GM19238 (cell line): Measurements from ENCODE around the gene FAM20C.

Experiments
- DNase-seq: peaks from one replicate; pipeline ENCODE4 v3.0.0; 2011; ENCODE audit warnings: low spot score; ENCODE audit not compliant: insufficient read length

The FAM20C gene

GRCh38 chr7:208130-208673 lies 15.8 kb downstream of the FAM20C start:
- no peak for DNase-seq

GRCh38 chr7:208816-209215 lies 16.4 kb downstream of the FAM20C start:
- no peak for DNase-seq

GRCh38 chr7:209416-209815 lies 17.0 kb downstream of the FAM20C start:
- DNase-seq: no peak

GRCh38 chr7:209906-210305 lies 17.5 kb downstream of the FAM20C start:
- no peak for DNase-seq

GRCh38 chr7:210401-210925 lies 18.1 kb downstream of the FAM20C start:
- no peak for DNase-seq

GRCh38 chr7:211033-211714 lies 18.8 kb downstream of the FAM20C start:
- no peak for DNase-seq

GRCh38 chr7:211715-212058 lies 19.3 kb downstream of the FAM20C start:
- DNase-seq: no peak

- no peak for DNase-seq
Measured at GRCh38 chr7:212754-213153, 20.4 kb downstream of the FAM20C start.

GRCh38 chr7:213324-213993 lies 21.1 kb downstream of the FAM20C start:
- no peak for DNase-seq

GRCh38 chr7:214410-215212 lies 22.2 kb downstream of the FAM20C start:
- DNase-seq: no peak

- no peak for DNase-seq
Measured at GRCh38 chr7:216360-217300, 24.3 kb downstream of the FAM20C start.

- no peak for DNase-seq
Measured at GRCh38 chr7:217781-218180, 25.4 kb downstream of the FAM20C start.

- no peak for DNase-seq
Measured at GRCh38 chr7:218316-218715, 25.9 kb downstream of the FAM20C start.

- no peak for DNase-seq
Measured at GRCh38 chr7:218896-219580, 26.7 kb downstream of the FAM20C start.

- DNase-seq: no peak
Measured at GRCh38 chr7:219581-220150, 27.3 kb downstream of the FAM20C start.

GRCh38 chr7:220151-220841 lies 27.9 kb downstream of the FAM20C start:
- no peak for DNase-seq

- no peak for DNase-seq
Measured at GRCh38 chr7:221978-222715, 29.8 kb downstream of the FAM20C start.

GRCh38 chr7:222716-223041 lies 30.3 kb downstream of the FAM20C start:
- DNase-seq: no peak
